ENCODE data around the gene PALLD.
A peak's percentile ranks its signal among the peaks of the same experiment; 100 is the strongest.

The PALLD gene

GRCh38 chr4:168502861-168503260, 6.0 kb downstream of the PALLD start:
- Histone ChIP-seq H3K27ac (ENCODE audit: poor library complexity, severe bottlenecking) (no peak overlapping the region), H3K27me3 (ENCODE audit: insufficient read depth, poor library complexity, severe bottlenecking) (no peaks in the 10 kb centered on the region), H3K4me3 (ENCODE audit: severe bottlenecking) (no peak overlapping the region), H3K36me3 (ENCODE audit: low read depth) (no peaks in the 10 kb centered on the region), H3K9me3 (ENCODE audit: severe bottlenecking) (no peaks in the 10 kb centered on the region), H3K4me1 (ENCODE audit: insufficient read depth, poor library complexity, severe bottlenecking) (no peaks in the 10 kb centered on the region)
- DNase-seq (ENCODE audit: low spot score), result no peak
- TF ChIP-seq, protein P1, sequence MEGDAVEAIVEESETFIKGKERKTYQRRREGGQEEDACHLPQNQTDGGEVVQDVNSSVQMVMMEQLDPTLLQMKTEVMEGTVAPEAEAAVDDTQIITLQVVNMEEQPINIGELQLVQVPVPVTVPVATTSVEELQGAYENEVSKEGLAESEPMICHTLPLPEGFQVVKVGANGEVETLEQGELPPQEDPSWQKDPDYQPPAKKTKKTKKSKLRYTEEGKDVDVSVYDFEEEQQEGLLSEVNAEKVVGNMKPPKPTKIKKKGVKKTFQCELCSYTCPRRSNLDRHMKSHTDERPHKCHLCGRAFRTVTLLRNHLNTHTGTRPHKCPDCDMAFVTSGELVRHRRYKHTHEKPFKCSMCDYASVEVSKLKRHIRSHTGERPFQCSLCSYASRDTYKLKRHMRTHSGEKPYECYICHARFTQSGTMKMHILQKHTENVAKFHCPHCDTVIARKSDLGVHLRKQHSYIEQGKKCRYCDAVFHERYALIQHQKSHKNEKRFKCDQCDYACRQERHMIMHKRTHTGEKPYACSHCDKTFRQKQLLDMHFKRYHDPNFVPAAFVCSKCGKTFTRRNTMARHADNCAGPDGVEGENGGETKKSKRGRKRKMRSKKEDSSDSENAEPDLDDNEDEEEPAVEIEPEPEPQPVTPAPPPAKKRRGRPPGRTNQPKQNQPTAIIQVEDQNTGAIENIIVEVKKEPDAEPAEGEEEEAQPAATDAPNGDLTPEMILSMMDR (IDR thresholded peaks at IDR 0.05; ENCODE audit: poor library complexity, severe bottlenecking), result no peak
- no peak for ATAC-seq (ENCODE audit: low read depth)

GRCh38 chr4:168503652-168504362, 7.0 kb downstream of the PALLD start:
- Histone ChIP-seq H3K4me3 (ENCODE audit: severe bottlenecking) (no peak overlapping the region), H3K4me1 (ENCODE audit: insufficient read depth, poor library complexity, severe bottlenecking) (no peaks in the 10 kb centered on the region), H3K27ac (ENCODE audit: poor library complexity, severe bottlenecking) (no peak overlapping the region), H3K36me3 (ENCODE audit: low read depth) (no peaks in the 10 kb centered on the region), H3K27me3 (ENCODE audit: insufficient read depth, poor library complexity, severe bottlenecking) (no peaks in the 10 kb centered on the region), H3K9me3 (ENCODE audit: severe bottlenecking) (no peaks in the 10 kb centered on the region)
- TF ChIP-seq, protein P1 (IDR thresholded peaks at IDR 0.05; ENCODE audit: poor library complexity, severe bottlenecking), result no peak
- DNase-seq (ENCODE audit: low spot score) (no peak), ATAC-seq (ENCODE audit: low read depth) (0 out of 3 replicates have a peak, but pooled peaks have one; percentile 31)

DNA sequence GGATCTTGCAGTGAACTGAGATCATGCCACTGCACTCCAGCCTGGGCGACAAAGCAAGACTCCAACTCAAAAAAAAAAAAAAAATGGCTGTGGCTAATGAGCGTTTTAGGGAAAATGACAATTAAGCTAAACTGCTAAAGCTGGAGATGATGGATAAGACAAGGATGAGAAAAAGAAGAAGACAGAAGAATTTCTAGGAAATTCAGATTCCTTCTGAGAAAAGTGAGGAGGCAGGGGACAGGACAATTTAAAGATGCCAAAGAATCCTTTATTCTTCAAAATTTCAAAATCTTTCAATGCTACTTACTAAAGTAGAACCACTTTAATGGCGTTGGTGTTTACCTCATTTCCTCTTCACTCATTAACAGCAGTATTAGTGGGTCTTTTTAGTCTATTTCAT, 7.7 kb downstream of the PALLD start:
- Histone ChIP-seq H3K27me3 (ENCODE audit: insufficient read depth, poor library complexity, severe bottlenecking) (no peaks in the 10 kb centered on the region), H3K27ac (ENCODE audit: poor library complexity, severe bottlenecking) (no peak overlapping the region), H3K36me3 (ENCODE audit: low read depth) (no peaks in the 10 kb centered on the region), H3K9me3 (ENCODE audit: severe bottlenecking) (no peaks in the 10 kb centered on the region), H3K4me1 (ENCODE audit: insufficient read depth, poor library complexity, severe bottlenecking) (no peaks in the 10 kb centered on the region), H3K4me3 (ENCODE audit: severe bottlenecking) (no peak overlapping the region)
- DNase-seq (ENCODE audit: low spot score) (no peak), ATAC-seq (ENCODE audit: low read depth) (no peak)
- TF ChIP-seq, protein P1 (IDR thresholded peaks at IDR 0.05; ENCODE audit: poor library complexity, severe bottlenecking), result no peak

- no peak for DNase-seq (ENCODE audit: low spot score)
- Histone ChIP-seq H3K27ac (ENCODE audit: poor library complexity, severe bottlenecking) (no peak overlapping the region), H3K27me3 (ENCODE audit: insufficient read depth, poor library complexity, severe bottlenecking) (no peaks in the 10 kb centered on the region), H3K4me3 (ENCODE audit: severe bottlenecking) (no peak overlapping the region), H3K9me3 (ENCODE audit: severe bottlenecking) (no peaks in the 10 kb centered on the region), H3K4me1 (ENCODE audit: insufficient read depth, poor library complexity, severe bottlenecking) (no peaks in the 10 kb centered on the region), H3K36me3 (ENCODE audit: low read depth) (no peaks in the 10 kb centered on the region)
- TF ChIP-seq, protein P1 (IDR thresholded peaks at IDR 0.05; ENCODE audit: poor library complexity, severe bottlenecking), result no peak
- ATAC-seq (ENCODE audit: low read depth), result no peak
Observed at GRCh38 chr4:168506014-168506413, 9.2 kb downstream of the PALLD start.

GRCh38 chr4:168507178-168507815, 10.4 kb downstream of the PALLD start:
- ATAC-seq (ENCODE audit: low read depth) (no peak), DNase-seq (ENCODE audit: low spot score) (no peak)
- Histone ChIP-seq H3K36me3 (ENCODE audit: low read depth) (no peaks in the 10 kb centered on the region), H3K9me3 (ENCODE audit: severe bottlenecking) (no peaks in the 10 kb centered on the region), H3K27me3 (ENCODE audit: insufficient read depth, poor library complexity, severe bottlenecking) (no peaks in the 10 kb centered on the region), H3K27ac (ENCODE audit: poor library complexity, severe bottlenecking) (no peak overlapping the region), H3K4me1 (ENCODE audit: insufficient read depth, poor library complexity, severe bottlenecking) (no peaks in the 10 kb centered on the region), H3K4me3 (ENCODE audit: severe bottlenecking) (no peak overlapping the region)
- TF ChIP-seq, protein P1 (IDR thresholded peaks at IDR 0.05; ENCODE audit: poor library complexity, severe bottlenecking), result no peak

Data from RWPE2 (cell line).